Activated B cell treated with CpG ODN at 0.5 μM for 24 hours (primary cell): Measurements from ENCODE around the gene SLC12A9. TPM values are rescaled to one million over a fixed set of nuclear protein-coding genes. Genes with fewer than 3 reads are reported as not detected.
"Not testable (repeated sequence)": the region's sequence is repeated elsewhere in the genome, so short reads cannot be mapped to it uniquely, and the experiment has no call there.

Source experiments
- ATAC-seq: fragments of 200-7000 bp; cut with Tn5 transposase; one replicate; pipeline ENCODE4 v1.10.0; 2021; ENCODE audit warnings: low read depth, mild to moderate bottlenecking, moderate library complexity
- CTCF ChIA-PET: fragments of 350-600 bp; sonication (Branson Sonifier 250); formaldehyde crosslinking; loops from one replicate; lab custom pipeline; 2021; ENCODE audit warnings: antibody characterized with exemption; lab: Charles Lee
- POLR2A ChIA-PET: fragments of 350-600 bp; sonication (Branson Sonifier 250); formaldehyde crosslinking; loops from one replicate; lab custom pipeline; 2021; ENCODE audit warnings: antibody characterized with exemption; lab: Charles Lee
- DNase-seq: peaks from one replicate; pipeline ENCODE4 v3.0.0; 2022
- H3K27ac Mint-ChIP-seq: one replicate; pipeline ENCODE4 v1.8.0; 2020; ENCODE audit warnings: mixed read lengths
- H3K27me3 Mint-ChIP-seq: one replicate; pipeline ENCODE4 v1.8.0; 2021; ENCODE audit warnings: mixed read lengths
- H3K36me3 Mint-ChIP-seq: one replicate; pipeline ENCODE4 v1.8.0; 2021; ENCODE audit warnings: low read depth, mixed read lengths
- H3K4me1 Mint-ChIP-seq: one replicate; pipeline ENCODE4 v1.8.0; 2021; ENCODE audit warnings: mixed read lengths
- H3K4me3 Mint-ChIP-seq: one replicate; pipeline ENCODE4 v1.8.0; 2020; ENCODE audit warnings: mild to moderate bottlenecking, mixed read lengths
- H3K9me3 Mint-ChIP-seq: one replicate; pipeline ENCODE4 v1.8.0; 2020; ENCODE audit warnings: mixed read lengths
- intact Hi-C: fragments of 100-400 bp; cut with micrococcal nuclease; formaldehyde crosslinking; loops from one replicate; pipeline ENCODE4 v1.15.1; 2024
- total RNA-seq: library from RNA; stranded (reverse); gene quantifications from 2 replicates; pipeline ENCODE4 v1.2.3, GENCODE V29; 2022
- TF ChIP-seq, protein P1 (sequence below): fragments of 200-600 bp; IDR thresholded peaks from one replicate; pipeline ENCODE4 v1.8.0; 2022; ENCODE audit warnings: antibody characterized with exemption, mild to moderate bottlenecking

SLC12A9 gene
- total RNA-seq, 1 donor from 2014 or later, result 48.9 TPM

GRCh38 chr7:100804681-100805431 is 47.7 kb upstream of the SLC12A9 start:
- H3K36me3 Mint-ChIP-seq, result no peaks in the 10 kb centered on the region
- H3K4me1 Mint-ChIP-seq, result peaks cover 24% of the 10 kb centered on the region
- no peak for ATAC-seq
- H3K9me3 Mint-ChIP-seq, result no peaks in the 10 kb centered on the region
- POLR2A ChIA-PET, result interaction anchor here (0.5 to 1.6 kb wide), 4 partner anchors 49 to 425 kb away, joined by 3 to 15 read pairs (median 6); partner anchors contain the start of gene SRRT
- TF ChIP-seq, protein P1, sequence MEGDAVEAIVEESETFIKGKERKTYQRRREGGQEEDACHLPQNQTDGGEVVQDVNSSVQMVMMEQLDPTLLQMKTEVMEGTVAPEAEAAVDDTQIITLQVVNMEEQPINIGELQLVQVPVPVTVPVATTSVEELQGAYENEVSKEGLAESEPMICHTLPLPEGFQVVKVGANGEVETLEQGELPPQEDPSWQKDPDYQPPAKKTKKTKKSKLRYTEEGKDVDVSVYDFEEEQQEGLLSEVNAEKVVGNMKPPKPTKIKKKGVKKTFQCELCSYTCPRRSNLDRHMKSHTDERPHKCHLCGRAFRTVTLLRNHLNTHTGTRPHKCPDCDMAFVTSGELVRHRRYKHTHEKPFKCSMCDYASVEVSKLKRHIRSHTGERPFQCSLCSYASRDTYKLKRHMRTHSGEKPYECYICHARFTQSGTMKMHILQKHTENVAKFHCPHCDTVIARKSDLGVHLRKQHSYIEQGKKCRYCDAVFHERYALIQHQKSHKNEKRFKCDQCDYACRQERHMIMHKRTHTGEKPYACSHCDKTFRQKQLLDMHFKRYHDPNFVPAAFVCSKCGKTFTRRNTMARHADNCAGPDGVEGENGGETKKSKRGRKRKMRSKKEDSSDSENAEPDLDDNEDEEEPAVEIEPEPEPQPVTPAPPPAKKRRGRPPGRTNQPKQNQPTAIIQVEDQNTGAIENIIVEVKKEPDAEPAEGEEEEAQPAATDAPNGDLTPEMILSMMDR, result no peak
- no peaks in the 10 kb centered on the region for H3K27me3 Mint-ChIP-seq
- CTCF ChIA-PET, result interaction anchor here (1.4 to 3.1 kb wide), 2 partner anchors 47 to 99 kb away, joined by 9 to 11 read pairs; partner anchors contain the start of genes POP7 and SLC12A9
- DNase-seq, result no peak
- peak overlapping the region; percentile 21 for H3K27ac Mint-ChIP-seq
- no peak overlapping the region for H3K4me3 Mint-ChIP-seq
- intact Hi-C loops, result no loop called here

DNA sequence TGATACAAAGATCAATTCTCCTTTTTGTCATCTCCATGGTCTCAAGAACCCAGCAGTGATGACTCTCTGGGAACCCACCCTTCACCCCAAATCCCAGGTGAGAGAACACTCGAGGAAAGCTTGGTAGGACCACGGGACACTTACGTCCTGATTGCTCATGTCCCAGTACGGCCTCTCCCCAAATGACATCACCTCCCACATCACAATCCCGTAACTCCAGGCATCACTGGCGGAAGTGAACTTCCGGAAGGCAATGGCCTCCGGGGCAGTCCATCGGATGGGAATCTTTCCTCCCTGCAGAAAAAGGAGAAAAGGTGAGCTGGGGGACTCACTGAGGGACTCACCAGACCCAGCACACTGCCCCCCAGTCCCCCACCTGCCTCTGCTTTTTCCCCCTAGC is 46.2 kb upstream of the SLC12A9 start:
- H3K4me3 Mint-ChIP-seq, result no peak overlapping the region
- no peaks in the 10 kb centered on the region for H3K27me3 Mint-ChIP-seq
- TF ChIP-seq, protein P1, result no peak
- ChIA-PET POLR2A (no interaction called here), CTCF (interaction anchor here (3.1 kb wide), 1 partner anchor 101 kb away, joined by 9 read pairs; the partner anchor contains the start of gene POP7)
- no peaks in the 10 kb centered on the region for H3K9me3 Mint-ChIP-seq
- no peak for DNase-seq
- H3K4me1 Mint-ChIP-seq, result peaks cover 20% of the 10 kb centered on the region
- no peaks in the 10 kb centered on the region for H3K36me3 Mint-ChIP-seq
- intact Hi-C loops, result no loop called here
- ATAC-seq, result no peak
- H3K27ac Mint-ChIP-seq, result no peak overlapping the region

DNA sequence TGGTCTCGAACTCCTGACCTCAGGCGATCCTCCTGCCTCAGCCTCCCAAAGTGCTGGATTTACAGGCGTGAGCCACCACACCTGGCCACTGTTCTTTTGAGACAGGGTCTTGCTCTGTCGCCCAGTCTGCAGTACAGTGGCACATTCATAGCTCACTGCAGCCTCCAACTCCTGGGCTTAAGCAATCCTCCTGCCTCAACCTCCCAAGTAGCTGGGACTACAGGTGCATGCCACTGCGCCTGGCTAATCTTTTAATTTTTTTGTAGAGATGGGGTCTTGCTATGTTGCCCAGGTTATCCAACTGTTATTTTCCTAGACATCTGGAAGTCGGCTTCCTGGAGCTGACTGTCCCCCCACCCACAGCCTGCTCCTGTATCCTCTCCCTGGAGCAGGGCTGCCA is 45.6 kb upstream of the SLC12A9 start:
- H3K4me3 Mint-ChIP-seq, H3K9me3 Mint-ChIP-seq, H3K27ac Mint-ChIP-seq, ATAC-seq, H3K36me3 Mint-ChIP-seq, H3K27me3 Mint-ChIP-seq, POLR2A ChIA-PET, intact Hi-C loops, DNase-seq: not testable (repeated sequence)
- CTCF ChIA-PET, result interaction anchor here (1.3 to 3.1 kb wide), 2 partner anchors 8 to 101 kb away, joined by 4 to 9 read pairs; partner anchors contain the start of gene POP7
- H3K4me1 Mint-ChIP-seq, result peaks cover 20% of the 10 kb centered on the region

GRCh38 chr7:100808354-100808875 is 44.1 kb upstream of the SLC12A9 start:
- H3K4me3 Mint-ChIP-seq, result no peak overlapping the region
- POLR2A ChIA-PET, result interaction anchor here (0.5 kb wide), 1 partner anchor 64 kb away, joined by 4 read pairs; no protein-coding TSS in a partner anchor

DNA sequence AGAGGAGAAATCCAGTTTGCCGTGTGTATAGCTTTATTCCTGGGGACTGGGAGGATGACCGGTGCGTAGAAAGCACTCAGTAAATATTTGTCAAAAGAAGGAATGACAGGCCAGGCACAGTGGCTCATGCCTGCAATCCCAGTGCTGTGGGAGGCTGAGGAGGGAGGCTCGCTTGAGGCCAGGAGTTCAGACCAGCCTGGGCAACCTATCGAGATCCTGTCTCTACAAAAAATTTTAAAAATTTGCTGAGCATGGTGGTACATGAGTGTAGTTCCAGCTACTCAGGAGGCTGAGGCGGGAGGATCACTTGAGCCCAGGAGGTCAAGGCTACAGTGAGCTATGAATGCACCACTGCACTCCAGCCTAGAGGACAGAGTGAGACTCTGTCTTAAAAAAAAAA is 41.0 kb upstream of the SLC12A9 start:
- TF ChIP-seq, protein P1, result no peak
- ATAC-seq, result no peak
- CTCF ChIA-PET, result no interaction called here
- intact Hi-C loops, result no loop called here
- H3K27ac Mint-ChIP-seq, result no peak overlapping the region
- POLR2A ChIA-PET, result no interaction called here
- no peak overlapping the region for H3K4me3 Mint-ChIP-seq
- no peaks in the 10 kb centered on the region for H3K36me3 Mint-ChIP-seq
- H3K9me3 Mint-ChIP-seq, result no peaks in the 10 kb centered on the region
- H3K4me1 Mint-ChIP-seq, result no peaks in the 10 kb centered on the region
- H3K27me3 Mint-ChIP-seq, result no peaks in the 10 kb centered on the region
- no peak for DNase-seq

More at GRCh38 chr7:100808354-100808875, 44.1 kb upstream of the SLC12A9 start:
- H3K36me3 Mint-ChIP-seq, result no peaks in the 10 kb centered on the region
- H3K4me1 Mint-ChIP-seq, result peaks cover 6% of the 10 kb centered on the region
- intact Hi-C loops, result no loop called here
- DNase-seq, result no peak
- no peak for ATAC-seq
- TF ChIP-seq, protein P1, result no peak
- no peaks in the 10 kb centered on the region for H3K9me3 Mint-ChIP-seq
- CTCF ChIA-PET, result interaction anchor here (1.3 kb wide), 1 partner anchor 9 kb away, joined by 3 read pairs; no protein-coding TSS in a partner anchor
- H3K27me3 Mint-ChIP-seq, result no peaks in the 10 kb centered on the region
- H3K27ac Mint-ChIP-seq, result no peak overlapping the region
